ENCODE results near the gene RBM5. TPM values are rescaled to one million over a fixed set of nuclear protein-coding genes. Genes with fewer than 3 reads are reported as not detected.

The RBM5 gene
- total RNA-seq, 1 donor from 2014 or later: 132 TPM

- no peak for DNase-seq (ENCODE audit: low spot score)
These were observed 69.9 kb downstream of the RBM5 start for GRCh38 chr3:50158530-50159146.

- no peak for DNase-seq (ENCODE audit: low spot score)
These were observed 71.9 kb downstream of the RBM5 start for GRCh38 chr3:50160561-50160983.

- DNase-seq (ENCODE audit: low spot score): peak; percentile 49
These were observed 72.6 kb downstream of the RBM5 start for GRCh38 chr3:50161320-50161719.

GRCh38 chr3:50162034-50162883 lies 73.5 kb downstream of the RBM5 start:
- no peak for DNase-seq (ENCODE audit: low spot score)

- DNase-seq (ENCODE audit: low spot score): peak; percentile 83
These were observed 75.1 kb downstream of the RBM5 start for GRCh38 chr3:50163572-50164455.

- DNase-seq (ENCODE audit: low spot score): no peak
These were observed 75.8 kb downstream of the RBM5 start for GRCh38 chr3:50164481-50164880.

GRCh38 chr3:50164984-50165909 lies 76.5 kb downstream of the RBM5 start:
- no peak for DNase-seq (ENCODE audit: low spot score)

GRCh38 chr3:50165910-50166538 lies 77.3 kb downstream of the RBM5 start:
- peak; percentile 49 for DNase-seq (ENCODE audit: low spot score)

GRCh38 chr3:50166620-50167019 lies 77.9 kb downstream of the RBM5 start:
- DNase-seq (ENCODE audit: low spot score): no peak

- DNase-seq (ENCODE audit: low spot score): no peak
These were observed 78.5 kb downstream of the RBM5 start for GRCh38 chr3:50167069-50167840.

GRCh38 chr3:50167841-50168209 lies 79.1 kb downstream of the RBM5 start:
- DNase-seq (ENCODE audit: low spot score): no peak

- no peak for DNase-seq (ENCODE audit: low spot score)
These were observed 79.7 kb downstream of the RBM5 start for GRCh38 chr3:50168388-50168787.

Other genes starting within 250 kb of the RBM5 start
- 2.4 TPM for gene TRAIP, start 232.4 kb upstream of the RBM5 start, total RNA-seq
- 0.09 TPM for gene CAMKV, start 219.0 kb upstream of the RBM5 start, total RNA-seq
- gene MST1R, start 185.0 kb upstream of the RBM5 start, total RNA-seq: 131 TPM
- gene MON1A, start 159.1 kb upstream of the RBM5 start, total RNA-seq: 9.7 TPM
- gene RBM6, start 148.8 kb upstream of the RBM5 start, total RNA-seq: 89.2 TPM
- gene SEMA3F, start 66.4 kb downstream of the RBM5 start, total RNA-seq: 34.1 TPM
- not detected for gene GNAT1, start 102.7 kb downstream of the RBM5 start, total RNA-seq
- gene SLC38A3, start 116.4 kb downstream of the RBM5 start, total RNA-seq: 2.2 TPM
- gene GNAI2, start 147.3 kb downstream of the RBM5 start, total RNA-seq: 261 TPM
- 87.0 TPM for gene SEMA3B, start 180.2 kb downstream of the RBM5 start, total RNA-seq
- 0.95 TPM for gene LSMEM2, start 190.2 kb downstream of the RBM5 start, total RNA-seq
- 74.8 TPM for gene IFRD2, start 203.5 kb downstream of the RBM5 start, total RNA-seq
- gene HYAL3, start 210.5 kb downstream of the RBM5 start, total RNA-seq: 7.8 TPM
- gene NAA80, start 210.5 kb downstream of the RBM5 start, total RNA-seq: 12.7 TPM
- gene HYAL1, start 214.7 kb downstream of the RBM5 start, total RNA-seq: 82.4 TPM
- gene HYAL2, start 233.8 kb downstream of the RBM5 start, total RNA-seq: 84.6 TPM
- gene TUSC2, start 239.3 kb downstream of the RBM5 start, total RNA-seq: 42.5 TPM

Measured in mucosa of gallbladder (tissue), 1 donor.